HG03060 (cell line): ENCODE measurements around the gene ERBB4.
"Not testable (repeated sequence)": the region's sequence is repeated elsewhere in the genome, so short reads cannot be mapped to it uniquely, and the experiment has no call there.

Experiments
- ATAC-seq: cut with Tn5 transposase; IDR thresholded peaks from one replicate; pipeline ENCODE4 v1.9.1; 2021; ENCODE audit warnings: low read depth, moderate number of reproducible peaks; ENCODE audit not compliant: unreplicated experiment

The ERBB4 gene

GRCh38 chr2:212028798-212029394, 509.7 kb downstream of the ERBB4 start:
- ATAC-seq = no peak

GRCh38 chr2:212027681-212028628, 510.6 kb downstream of the ERBB4 start:
- ATAC-seq = no peak

- ATAC-seq = no peak
Measured at GRCh38 chr2:212024040-212024439, 514.6 kb downstream of the ERBB4 start.

GRCh38 chr2:212022966-212023365, 515.6 kb downstream of the ERBB4 start:
- ATAC-seq = no peak

GRCh38 chr2:212021947-212022346, 516.7 kb downstream of the ERBB4 start:
- no peak for ATAC-seq

GRCh38 chr2:212015588-212015987, 523.0 kb downstream of the ERBB4 start:
- ATAC-seq = no peak

- no peak for ATAC-seq
Measured at GRCh38 chr2:212013626-212014025, 525.0 kb downstream of the ERBB4 start.

GRCh38 chr2:212010305-212010704, 528.3 kb downstream of the ERBB4 start:
- ATAC-seq = not testable (repeated sequence)

GRCh38 chr2:212007972-212008371, 530.6 kb downstream of the ERBB4 start:
- ATAC-seq = no peak

GRCh38 chr2:212005085-212005671, 533.4 kb downstream of the ERBB4 start:
- peak; percentile 72 for ATAC-seq

GRCh38 chr2:212001325-212001724, 537.3 kb downstream of the ERBB4 start:
- no peak for ATAC-seq

- no peak for ATAC-seq
Measured at GRCh38 chr2:211996857-211997256, 541.7 kb downstream of the ERBB4 start.

- ATAC-seq = no peak
Measured at GRCh38 chr2:211994806-211995205, 543.8 kb downstream of the ERBB4 start.

GRCh38 chr2:211990335-211990734, 548.3 kb downstream of the ERBB4 start:
- no peak for ATAC-seq

GRCh38 chr2:211986313-211986712, 552.3 kb downstream of the ERBB4 start:
- no peak for ATAC-seq

- ATAC-seq = no peak
Measured at GRCh38 chr2:211985393-211985792, 553.2 kb downstream of the ERBB4 start.

GRCh38 chr2:211982162-211982561, 556.4 kb downstream of the ERBB4 start:
- no peak for ATAC-seq

GRCh38 chr2:211981451-211981850, 557.2 kb downstream of the ERBB4 start:
- no peak for ATAC-seq

GRCh38 chr2:211976076-211976475, 562.5 kb downstream of the ERBB4 start:
- ATAC-seq = no peak

- ATAC-seq = no peak
Measured at GRCh38 chr2:211967234-211967633, 571.4 kb downstream of the ERBB4 start.

GRCh38 chr2:211963969-211964368, 574.6 kb downstream of the ERBB4 start:
- ATAC-seq = no peak
